Small intestine (tissue), 7 donors: Measurements from ENCODE around the gene RCAN3. TPM values are rescaled to one million over a fixed set of nuclear protein-coding genes. Genes with fewer than 3 reads are reported as not detected.

Experiments
- DNase-seq, 2 donors: peaks; one replicate each; pipeline versions ENCODE4 v3.0.0 to v3.0.0-alpha.2; 2013
- FAIRE-seq: peaks from 2 replicates; lab custom pipeline; 2012; peaks lifted over from hg19 to GRCh38; lab: Jason Lieb, UNC
- H3K27ac ChIP-seq, 3 donors: one replicate each; pipeline ENCODE4 v1.5.1; 2013; ENCODE audit warnings: low read length in 2 of 3, mild to moderate bottlenecking in 2 of 3, control low read depth in 1 of 3, inconsistent platforms in 1 of 3, low read depth in 1 of 3, moderate library complexity in 1 of 3
- H3K27me3 ChIP-seq, 3 donors: one replicate each; pipeline ENCODE4 v1.6.1; 2013; ENCODE audit warnings: low read length in 3 of 3, inconsistent platforms in 1 of 3; ENCODE audit not compliant: control insufficient read depth in 3 of 3, insufficient read depth in 3 of 3
- H3K36me3 ChIP-seq, 3 donors: one replicate each; pipeline ENCODE4 v1.6.1; 2013; ENCODE audit warnings: low read length in 3 of 3, inconsistent platforms in 1 of 3, low read depth in 1 of 3, mild to moderate bottlenecking in 1 of 3, moderate library complexity in 1 of 3; ENCODE audit not compliant: control insufficient read depth in 3 of 3, insufficient read depth in 2 of 3
- H3K4me1 ChIP-seq, 3 donors: one replicate each; pipeline ENCODE4 v1.6.1; 2013; ENCODE audit warnings: low read length in 2 of 3, inconsistent platforms in 1 of 3, low read depth in 1 of 3, mild to moderate bottlenecking in 1 of 3, moderate library complexity in 1 of 3; ENCODE audit not compliant: control insufficient read depth in 3 of 3, insufficient read depth in 2 of 3
- H3K4me3 ChIP-seq, 3 donors: one replicate each; pipeline ENCODE4 v1.5.1; 2013; ENCODE audit warnings: low read length in 3 of 3, control low read depth in 1 of 3, inconsistent platforms in 1 of 3, low read depth in 1 of 3, mild to moderate bottlenecking in 1 of 3, moderate library complexity in 1 of 3
- H3K9me3 ChIP-seq, 2 donors: one replicate each; pipeline ENCODE4 v1.6.1; 2013; ENCODE audit warnings: low read depth in 1 of 2, low read length in 1 of 2; ENCODE audit not compliant: control insufficient read depth in 2 of 2, insufficient read depth in 1 of 2
- WGBS, 3 donors: extraction: QIAGEN DNeasy Blood & Tissue Kit; methylation state at CpG; one replicate each; pipeline ENCODE4 v1.1.7; 2013; 5-methylcytosine and 5-hydroxymethylcytosine counted together
- polyA plus RNA-seq, 4 donors: library from polyadenylated mRNA; stranded (reverse) in 3 of 4; unstranded in 1 of 4; fragments of 200-250 nt in 3 of 4; fragments of 120-200 nt in 1 of 4; gene quantifications; one replicate each; pipeline versions ENCODE4 v1.2.1 to v1.2.3, GENCODE V29; 2013
- donor health status: healthy with polysubstance abuse.
- donor health status: control.
- donor health status: control.
- donor health status: Bipolar disorder and iron deficiency.
- donor health status: healthy.

RCAN3 gene
- polyA plus RNA-seq, 4 donors, result 1.9 to 8.3 (median 4.2) TPM

- FAIRE-seq, result no peak
- H3K36me3 ChIP-seq, result no peaks in the 10 kb centered on the region
Measured at GRCh38 chr1:24558902-24559791, 56.5 kb downstream of the RCAN3 start.

GRCh38 chr1:24560361-24560760 is 57.7 kb downstream of the RCAN3 start:
- FAIRE-seq (no peak), DNase-seq (no peak)
- Histone ChIP-seq H3K36me3 (no peaks in the 10 kb centered on the region), H3K9me3 (no peaks in the 10 kb centered on the region), H3K4me3 (no peak overlapping the region), H3K4me1 (peaks cover 0 to 39% (median 5%) of the 10 kb centered on the region in 3 donors), H3K27me3 (peaks cover 0 to 5% (median 0%) of the 10 kb centered on the region in 3 donors), H3K27ac (no peak overlapping the region)
- WGBS, 3 donors, result 70 to 84% (median 81%) methylated on average over 6 of the region's 6 CpGs

More at GRCh38 chr1:24558902-24559791, 56.5 kb downstream of the RCAN3 start:
- Histone ChIP-seq H3K4me1 (peaks cover 0 to 46% (median 5%) of the 10 kb centered on the region in 3 donors), H3K27me3 (peaks cover 0 to 5% (median 0%) of the 10 kb centered on the region in 3 donors), H3K4me3 (no peak overlapping the region), H3K9me3 (no peaks in the 10 kb centered on the region), H3K27ac (no peak overlapping the region)
- 52 to 66% (median 59%) methylated on average over 12 of the region's 12 CpGs for WGBS, 3 donors
- no peak for DNase-seq

- Histone ChIP-seq H3K27ac (no peak overlapping the region), H3K27me3 (no peaks in the 10 kb centered on the region), H3K4me1 (peaks cover 0 to 41% (median 0%) of the 10 kb centered on the region in 3 donors), H3K4me3 (no peak overlapping the region), H3K36me3 (no peaks in the 10 kb centered on the region), H3K9me3 (no peaks in the 10 kb centered on the region)
- DNase-seq (peak; percentile 61 to 82), FAIRE-seq (no peak)
Measured at GRCh38 chr1:24562625-24563024, 60.0 kb downstream of the RCAN3 start.

GRCh38 chr1:24564695-24565094 is 62.1 kb downstream of the RCAN3 start:
- H3K36me3 ChIP-seq, result no peaks in the 10 kb centered on the region
- H3K27ac ChIP-seq, result no peak overlapping the region
- H3K9me3 ChIP-seq, result no peaks in the 10 kb centered on the region
- DNase-seq (no peak), FAIRE-seq (no peak)
- H3K4me1 ChIP-seq, result peaks cover 0 to 36% (median 0%) of the 10 kb centered on the region in 3 donors
- WGBS, 3 donors, result 66 to 88% (median 79%) methylated on average over 2 of the region's 2 CpGs
- H3K27me3 ChIP-seq, result no peaks in the 10 kb centered on the region
- no peak overlapping the region for H3K4me3 ChIP-seq

- peak in 1 of 2 donors; percentile 44 for DNase-seq
- Histone ChIP-seq H3K4me1 (peaks cover 0 to 36% (median 0%) of the 10 kb centered on the region in 3 donors), H3K27ac (peak overlapping the region in 1 of 3 donors; percentile 96), H3K4me3 (no peak overlapping the region), H3K9me3 (no peaks in the 10 kb centered on the region), H3K36me3 (no peaks in the 10 kb centered on the region), H3K27me3 (no peaks in the 10 kb centered on the region)
- FAIRE-seq, result no peak
- 82 to 94% (median 89%) methylated on average over 3 of the region's 3 CpGs for WGBS, 3 donors
Measured at GRCh38 chr1:24566236-24566867, 63.7 kb downstream of the RCAN3 start.

GRCh38 chr1:24567792-24568388 is 65.3 kb downstream of the RCAN3 start:
- Histone ChIP-seq H3K4me1 (peaks cover 0 to 33% (median 0%) of the 10 kb centered on the region in 3 donors), H3K36me3 (peaks cover 0 to 11% (median 0%) of the 10 kb centered on the region in 3 donors), H3K4me3 (no peak overlapping the region), H3K9me3 (no peaks in the 10 kb centered on the region), H3K27ac (peak overlapping the region in 2 of 3 donors; percentile 48 to 96), H3K27me3 (no peaks in the 10 kb centered on the region)
- FAIRE-seq (no peak), DNase-seq (peak; percentile 88 to 94)
- WGBS, 3 donors, result 23 to 37% (median 34%) methylated on average over 16 to 17 of the region's 17 CpGs

- Histone ChIP-seq H3K4me1 (peaks cover 0 to 33% (median 0%) of the 10 kb centered on the region in 3 donors), H3K27ac (peak overlapping the region in 2 of 3 donors; percentile 48 to 96), H3K36me3 (peaks cover 0 to 13% (median 0%) of the 10 kb centered on the region in 3 donors), H3K9me3 (no peaks in the 10 kb centered on the region), H3K27me3 (no peaks in the 10 kb centered on the region), H3K4me3 (no peak overlapping the region)
- FAIRE-seq (no peak), DNase-seq (no peak)
- 75 to 81% (median 77%) methylated on average over 2 of the region's 2 CpGs for WGBS, 3 donors
Measured at GRCh38 chr1:24568475-24568874, 65.8 kb downstream of the RCAN3 start.
